Forelimb muscle (tissue), 1 donor: Measurements from ENCODE around the gene IL1RL1. TPM values are rescaled to one million over a fixed set of nuclear protein-coding genes. Genes with fewer than 3 reads are reported as not detected.
"Not testable (repeated sequence)": the region's sequence is repeated elsewhere in the genome, so short reads cannot be mapped to it uniquely, and the experiment has no call there.

Source experiments
- DNase-seq: peaks from one replicate; pipeline ENCODE4 v3.0.0-alpha.2; 2013; ENCODE audit warnings: low read depth
- polyA plus RNA-seq: library from polyadenylated mRNA; unstranded; fragments of 120-200 nt; gene quantifications from one replicate; pipeline ENCODE4 v1.2.1, GENCODE V29; 2013; ENCODE audit not compliant: insufficient read length

Gene IL1RL1
- polyA plus RNA-seq, 1 donor, result 0.35 TPM

DNA sequence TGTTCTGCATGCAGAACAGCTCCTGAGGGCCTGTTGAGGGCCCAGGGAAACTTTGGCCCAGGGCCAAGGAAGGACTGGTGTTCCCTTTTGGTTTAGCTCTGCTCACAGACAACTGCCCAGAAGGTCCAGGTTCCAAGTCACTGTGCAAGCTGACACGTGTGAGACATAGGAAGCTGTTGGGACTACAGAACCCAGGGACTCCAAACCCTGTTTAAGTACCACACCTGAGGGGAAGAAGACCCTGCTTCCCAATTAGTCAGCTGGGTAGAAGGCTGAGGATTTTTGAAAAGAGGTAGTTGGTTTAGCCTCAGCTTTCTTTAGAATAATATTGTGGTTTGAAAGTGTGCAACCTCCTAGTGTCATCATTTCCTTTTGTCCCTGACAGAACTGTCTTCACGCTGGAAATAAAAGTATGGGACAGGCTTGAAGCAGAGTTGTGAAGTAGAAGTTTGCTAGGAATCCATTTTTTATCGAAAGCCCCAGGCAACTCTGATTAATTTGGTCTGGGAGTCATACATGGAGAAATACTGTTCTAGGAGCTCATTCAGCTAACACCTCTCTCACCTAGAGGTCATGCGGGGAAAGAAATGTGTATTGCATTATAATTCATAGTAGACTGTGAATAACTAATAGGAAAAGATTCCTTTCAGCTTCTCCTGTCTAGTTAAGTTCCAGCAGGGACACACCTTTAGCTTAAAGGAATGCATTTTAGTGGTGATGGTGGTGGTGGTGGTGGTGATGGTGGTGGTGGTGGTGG is 19.9 kb upstream of the IL1RL1 start:
- no peak for DNase-seq

DNA sequence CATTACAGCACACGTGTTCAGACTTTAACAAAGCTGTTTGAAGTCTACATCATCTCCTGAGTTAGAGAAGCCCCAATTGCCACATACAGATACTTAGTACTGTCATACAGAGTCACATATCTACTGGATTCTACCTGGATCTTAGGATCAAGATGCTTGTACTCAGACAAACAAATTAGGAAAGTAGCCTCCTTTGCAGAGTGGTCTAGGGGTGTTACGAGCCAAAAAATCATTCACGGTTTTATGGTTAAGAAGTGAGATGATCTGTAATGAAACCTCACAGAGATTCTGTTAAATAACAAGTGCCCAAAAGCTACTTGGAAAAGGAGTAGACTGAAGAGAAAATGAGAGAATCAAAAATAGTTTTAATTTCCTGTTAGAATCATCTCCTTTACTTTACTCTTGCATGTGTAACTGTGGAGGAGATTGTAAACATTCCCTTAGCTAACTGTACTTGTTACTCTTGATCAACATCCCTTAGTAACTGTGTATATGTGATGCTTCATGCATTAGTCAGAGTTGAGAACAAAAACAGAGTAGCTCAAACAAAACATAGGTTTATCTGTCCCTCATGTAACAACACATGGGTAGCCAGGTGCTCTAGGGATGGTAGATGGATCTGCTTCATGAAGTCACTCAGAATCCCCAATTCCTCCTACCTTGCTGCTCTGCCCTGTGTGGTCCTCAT is 16.4 kb upstream of the IL1RL1 start:
- DNase-seq, result no peak

DNA sequence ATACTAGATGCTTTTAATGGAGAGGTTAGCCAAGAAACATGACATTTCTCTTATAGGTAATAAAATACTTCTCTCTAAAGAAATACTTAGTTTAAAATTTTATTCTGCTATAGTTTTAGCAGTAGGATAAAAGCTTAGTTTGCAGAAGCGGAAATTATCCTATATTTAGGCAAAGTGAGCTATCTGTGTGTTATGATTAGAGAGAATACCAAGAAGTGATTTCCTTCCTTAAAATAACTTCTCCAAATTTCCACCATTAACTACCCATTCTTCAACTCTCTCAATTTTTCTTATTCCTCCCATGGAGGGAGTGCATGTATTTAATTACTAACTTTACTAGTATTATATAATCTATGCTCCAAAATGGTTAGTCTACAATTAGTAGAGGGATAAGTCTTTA is 15.8 kb upstream of the IL1RL1 start:
- DNase-seq, result no peak

DNA sequence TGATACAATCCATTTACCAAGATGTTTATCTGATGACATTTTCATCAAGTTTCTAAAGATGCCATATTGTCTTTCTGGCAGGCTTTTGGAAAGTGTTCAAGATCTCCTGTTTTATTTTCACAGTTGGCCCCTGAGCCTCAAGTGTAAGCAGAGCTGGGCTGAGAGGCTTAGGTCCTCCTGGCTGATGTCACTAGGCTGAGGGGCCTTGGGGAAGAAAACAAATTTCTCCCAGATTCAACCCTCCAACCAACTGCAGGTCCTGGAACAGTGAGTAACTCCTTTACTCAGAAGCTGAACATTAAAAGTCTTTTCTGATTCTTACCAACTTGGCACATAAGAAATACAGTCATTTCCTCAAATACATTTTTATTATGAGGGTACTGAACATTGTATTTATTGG is 14.9 kb upstream of the IL1RL1 start:
- no peak for DNase-seq

DNA sequence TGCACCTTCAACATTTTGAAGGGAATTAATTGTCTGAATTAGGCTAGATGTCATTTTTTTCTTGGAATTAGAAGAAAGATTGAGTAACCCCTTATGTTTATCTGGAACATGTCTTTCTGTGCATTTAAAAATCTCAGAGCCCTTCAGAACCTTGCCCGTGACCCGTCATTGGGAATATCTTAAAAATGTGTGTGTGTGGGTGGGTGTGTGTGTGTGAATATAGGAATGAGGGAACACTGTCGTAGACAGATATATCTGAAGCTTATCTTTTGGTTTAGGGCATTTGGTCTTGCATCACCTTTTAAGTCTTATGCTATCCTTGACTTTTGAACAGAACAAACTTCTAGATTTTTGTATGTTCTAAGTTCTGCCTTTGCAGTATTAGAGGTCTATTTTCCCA is 13.5 kb upstream of the IL1RL1 start:
- DNase-seq, result no peak

DNA sequence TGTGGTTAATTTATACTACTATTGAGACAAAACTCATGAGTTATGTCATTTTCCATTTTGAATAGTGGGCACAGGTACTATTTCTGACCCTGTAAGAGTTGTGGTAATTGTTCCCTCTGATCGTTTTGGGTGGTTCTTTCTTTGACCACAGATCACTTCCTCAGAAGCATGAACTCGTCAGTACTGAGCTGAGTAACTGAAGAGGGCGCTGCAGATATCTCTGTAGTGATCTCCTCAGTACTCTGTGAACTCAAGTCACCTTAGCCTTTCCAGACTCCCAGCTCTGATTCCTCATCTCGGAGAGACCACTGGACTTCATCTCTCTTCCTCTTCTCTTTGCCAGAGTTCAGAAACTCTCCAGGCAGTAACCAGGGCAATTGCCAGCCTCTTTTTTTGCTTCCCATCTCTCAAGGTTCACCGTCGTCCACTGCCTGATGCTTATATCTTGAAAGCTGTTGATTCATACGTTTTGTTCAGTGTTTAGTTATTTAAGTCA is 9.4 kb upstream of the IL1RL1 start:
- no peak for DNase-seq

DNA sequence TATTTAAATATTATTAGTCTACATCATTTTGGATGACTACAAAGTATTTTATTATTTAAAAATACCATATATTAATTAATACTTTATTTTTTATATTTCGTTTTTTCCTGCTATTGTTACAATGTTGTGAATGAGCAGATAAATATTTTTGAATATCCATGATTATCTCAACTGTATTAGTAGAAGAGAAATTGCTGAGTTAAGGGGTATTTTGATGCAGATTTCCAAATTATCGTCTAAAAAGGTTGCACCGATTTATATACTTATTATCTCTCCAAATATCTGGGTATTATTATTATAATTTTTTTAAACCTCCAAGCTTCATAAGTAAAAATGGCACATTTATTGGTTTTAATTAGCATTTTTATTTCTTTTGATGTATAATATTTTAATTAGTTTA is 8.9 kb upstream of the IL1RL1 start:
- no peak for DNase-seq

DNA sequence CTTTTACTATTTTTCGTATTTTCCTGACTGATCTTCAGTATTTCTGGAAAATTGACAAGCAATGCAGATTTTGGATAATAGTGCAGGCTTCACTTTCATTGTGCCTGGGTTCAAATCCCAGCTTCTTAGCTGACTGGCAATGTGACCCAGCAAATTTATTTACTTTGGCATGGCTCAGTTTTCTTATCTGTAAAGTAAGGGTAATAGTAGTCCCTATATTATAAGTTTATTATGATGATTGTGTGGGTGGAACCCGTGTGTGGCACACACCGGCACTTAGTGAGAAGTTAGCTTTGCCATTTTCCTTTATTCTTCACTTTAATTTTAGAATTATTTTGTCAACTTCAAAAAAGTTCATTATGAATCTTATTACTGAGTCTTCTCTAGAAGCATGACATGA is 7.8 kb upstream of the IL1RL1 start:
- DNase-seq, result no peak

DNA sequence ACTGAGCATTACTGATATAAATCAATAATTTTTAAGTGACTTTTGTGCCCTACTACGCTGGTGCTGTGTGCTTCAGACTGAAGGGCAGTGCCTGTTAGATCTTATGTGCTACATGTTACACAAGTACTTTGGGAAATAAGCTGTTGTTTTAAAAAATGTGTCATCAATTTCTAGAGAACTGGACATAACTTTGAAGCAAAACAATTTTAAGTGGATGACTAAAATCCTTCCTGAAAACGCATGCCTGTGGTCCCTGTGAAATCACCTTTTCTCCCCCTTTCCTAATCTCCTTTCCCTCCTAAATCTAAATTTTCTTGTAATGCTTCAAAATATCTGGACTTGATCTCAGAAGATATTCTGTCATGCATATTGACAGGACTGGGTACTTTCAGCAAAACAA is 7.1 kb upstream of the IL1RL1 start:
- DNase-seq, result no peak

DNA sequence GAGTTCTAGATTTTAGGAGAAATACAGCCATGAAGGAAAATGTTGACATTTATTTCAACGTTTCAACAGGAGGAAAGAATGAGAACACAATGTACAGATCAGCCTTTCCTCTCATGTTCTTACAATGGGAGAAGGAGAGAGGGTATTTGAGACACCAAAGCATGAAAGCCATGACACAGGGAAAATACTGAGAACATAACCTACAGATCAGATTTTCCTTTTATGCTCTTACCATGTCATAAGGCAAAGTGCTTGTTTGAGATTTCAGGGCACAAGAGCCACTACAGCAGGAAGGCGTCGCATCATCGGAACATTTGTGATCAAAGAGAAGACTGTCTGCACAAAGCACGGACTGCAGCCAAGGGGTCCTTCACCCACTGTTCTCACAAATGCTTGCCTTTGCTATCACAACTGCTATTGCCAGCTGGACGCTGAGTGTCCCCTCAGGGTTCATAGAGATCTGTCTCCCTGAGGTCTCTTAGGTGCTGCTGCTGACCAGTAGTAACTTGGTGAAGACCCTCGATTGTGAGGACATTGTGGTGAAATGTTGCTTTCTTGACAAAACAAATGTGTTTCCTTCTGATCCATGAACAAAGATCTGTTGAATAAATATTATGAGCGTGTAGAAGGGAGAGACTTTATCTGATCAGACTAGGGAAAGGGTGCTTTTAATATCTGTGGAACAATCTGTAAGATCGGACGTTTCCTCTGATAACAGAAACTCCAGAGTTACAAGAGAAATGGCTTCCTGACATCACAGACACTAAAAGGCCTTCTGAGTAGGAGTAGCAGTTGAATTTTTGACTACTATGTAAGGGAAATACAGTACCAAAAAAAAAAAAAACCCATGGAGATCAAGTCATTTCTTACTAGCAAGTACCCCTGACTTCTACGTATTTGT is 6.4 kb upstream of the IL1RL1 start:
- no peak for DNase-seq

DNA sequence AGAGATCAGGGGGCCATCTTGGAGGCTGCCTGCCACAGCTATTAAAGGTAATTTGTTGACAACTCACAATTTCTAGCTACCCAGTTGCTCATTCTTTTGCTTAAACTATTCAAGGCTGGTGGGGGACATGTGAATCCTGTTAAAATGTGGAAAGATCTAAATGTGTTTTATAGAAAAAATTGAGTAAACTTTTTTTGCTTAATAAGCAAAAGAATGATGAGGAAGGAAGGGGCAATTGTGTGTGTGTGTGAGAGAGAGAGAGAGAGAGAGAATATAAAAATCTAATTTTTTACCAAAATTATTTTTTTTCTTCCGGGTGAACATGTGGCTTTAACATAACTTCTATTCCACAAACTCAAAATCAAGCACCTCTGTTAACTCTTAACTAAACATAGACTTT is 5.2 kb upstream of the IL1RL1 start:
- DNase-seq, result no peak

DNA sequence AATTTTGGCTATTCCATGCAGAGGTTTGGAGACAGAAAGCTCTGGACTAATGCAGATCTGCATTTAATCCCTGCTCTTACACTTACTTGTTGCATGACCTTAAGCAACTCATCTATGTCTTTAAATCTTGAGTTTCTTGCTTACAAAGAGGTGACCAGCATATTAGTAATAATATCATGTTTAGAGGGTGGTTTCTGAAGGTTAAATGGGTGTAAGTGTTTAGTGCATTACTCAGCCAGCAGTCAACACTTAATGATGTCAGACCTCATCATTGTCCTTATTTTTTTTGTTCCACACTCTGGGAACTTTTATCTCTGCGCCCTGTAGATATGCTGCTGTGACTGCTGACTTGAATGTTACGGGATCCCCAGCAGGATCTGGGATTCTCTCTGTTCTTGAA is 1.7 kb downstream of the IL1RL1 start:
- no peak for DNase-seq

DNA sequence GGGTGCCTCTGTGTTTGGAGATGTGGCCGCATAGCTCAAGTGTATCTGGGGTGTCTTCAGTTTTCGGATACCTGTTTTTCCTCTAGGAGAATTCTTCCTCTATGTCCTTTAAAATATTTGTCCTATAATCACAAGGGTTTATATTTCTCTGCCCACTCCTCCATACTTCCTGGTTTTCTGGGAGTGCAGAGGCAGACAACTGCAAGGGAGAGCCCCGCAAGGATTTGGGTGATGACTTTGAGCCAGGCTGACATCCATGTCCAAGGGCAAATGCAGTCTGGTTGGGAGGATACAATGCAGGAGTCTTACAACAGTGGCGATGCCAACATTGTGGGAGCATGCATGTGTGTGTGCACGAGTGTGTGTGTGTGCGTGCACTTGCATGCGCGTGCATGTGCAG is 2.1 kb downstream of the IL1RL1 start:
- no peak for DNase-seq

DNA sequence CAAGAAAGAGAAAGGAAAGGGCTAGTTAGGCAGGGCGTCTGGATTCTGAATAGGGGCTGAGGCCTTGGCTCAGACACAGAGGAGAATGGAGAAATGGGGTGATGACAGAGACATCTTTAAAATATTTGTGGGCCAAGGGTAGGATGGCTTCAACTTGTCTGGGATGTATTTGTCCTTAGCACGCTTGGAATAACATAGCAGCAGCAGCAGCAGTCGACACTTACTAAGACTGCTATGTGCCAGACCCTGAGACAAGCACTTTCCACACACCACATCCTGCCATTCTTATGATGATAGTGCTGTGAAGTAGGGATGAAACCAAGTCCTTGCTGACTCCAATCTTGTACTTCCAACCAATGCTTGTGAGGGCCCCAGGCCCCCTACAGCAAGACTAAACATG is 2.6 kb downstream of the IL1RL1 start:
- DNase-seq, result no peak

DNA sequence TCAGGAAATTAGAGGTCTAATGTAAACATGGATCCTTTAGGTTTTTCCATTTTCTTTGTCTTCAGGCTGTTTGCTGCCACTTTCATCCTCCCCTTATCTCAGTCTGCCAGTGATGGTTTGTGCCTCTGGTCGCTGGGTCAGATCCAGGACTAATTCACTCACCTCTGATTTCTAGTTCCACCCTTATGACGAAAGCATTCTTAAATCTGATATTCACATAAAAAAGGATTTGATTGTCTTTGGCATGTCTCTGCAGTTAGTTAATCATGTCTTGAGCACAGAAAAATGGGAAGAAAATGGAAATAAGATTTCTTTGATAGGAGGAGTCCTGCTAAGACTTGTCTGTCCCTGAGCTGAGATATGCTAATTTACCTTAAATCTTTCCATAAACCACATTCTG is 4.6 kb downstream of the IL1RL1 start:
- DNase-seq, result no peak

DNA sequence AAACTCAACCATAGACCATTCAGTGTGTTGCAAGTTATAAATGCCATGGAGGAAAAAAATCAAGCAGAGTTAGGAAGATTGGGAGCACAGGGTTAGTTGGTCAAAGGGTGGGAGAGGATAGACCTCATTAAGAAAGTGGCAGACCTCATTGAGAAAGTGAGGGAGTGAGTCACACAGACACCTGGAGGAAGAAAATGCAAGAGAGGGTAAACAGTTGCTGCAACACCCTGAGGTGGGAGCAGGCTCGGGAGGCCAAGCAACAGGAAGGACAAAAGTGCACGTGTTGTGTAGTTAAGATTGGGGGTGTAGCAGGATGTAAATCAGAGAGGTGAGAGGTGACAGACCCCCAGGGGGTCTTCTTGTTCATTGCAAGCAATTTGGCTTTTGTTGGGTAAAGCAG is 6.4 kb downstream of the IL1RL1 start:
- no peak for DNase-seq

DNA sequence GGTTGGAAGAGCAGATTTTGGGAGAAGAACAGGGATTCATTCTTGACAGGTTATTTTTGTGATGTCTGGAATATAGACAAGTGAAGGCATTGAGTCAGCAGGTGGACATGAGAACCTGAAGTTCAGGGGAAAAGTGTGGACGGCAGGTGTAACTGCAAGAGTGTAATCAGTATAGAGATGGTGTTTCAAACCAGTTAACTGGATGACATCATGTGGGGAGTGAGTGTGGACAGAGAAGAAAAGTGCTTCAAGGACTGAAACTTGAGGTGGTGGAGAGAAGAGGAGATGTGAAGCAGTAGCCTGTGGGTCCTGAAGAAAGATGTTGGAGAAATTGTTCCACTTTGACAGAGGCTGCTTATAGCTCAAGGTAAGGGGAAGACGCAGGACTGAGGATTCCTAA is 7.1 kb downstream of the IL1RL1 start:
- DNase-seq, result no peak

DNA sequence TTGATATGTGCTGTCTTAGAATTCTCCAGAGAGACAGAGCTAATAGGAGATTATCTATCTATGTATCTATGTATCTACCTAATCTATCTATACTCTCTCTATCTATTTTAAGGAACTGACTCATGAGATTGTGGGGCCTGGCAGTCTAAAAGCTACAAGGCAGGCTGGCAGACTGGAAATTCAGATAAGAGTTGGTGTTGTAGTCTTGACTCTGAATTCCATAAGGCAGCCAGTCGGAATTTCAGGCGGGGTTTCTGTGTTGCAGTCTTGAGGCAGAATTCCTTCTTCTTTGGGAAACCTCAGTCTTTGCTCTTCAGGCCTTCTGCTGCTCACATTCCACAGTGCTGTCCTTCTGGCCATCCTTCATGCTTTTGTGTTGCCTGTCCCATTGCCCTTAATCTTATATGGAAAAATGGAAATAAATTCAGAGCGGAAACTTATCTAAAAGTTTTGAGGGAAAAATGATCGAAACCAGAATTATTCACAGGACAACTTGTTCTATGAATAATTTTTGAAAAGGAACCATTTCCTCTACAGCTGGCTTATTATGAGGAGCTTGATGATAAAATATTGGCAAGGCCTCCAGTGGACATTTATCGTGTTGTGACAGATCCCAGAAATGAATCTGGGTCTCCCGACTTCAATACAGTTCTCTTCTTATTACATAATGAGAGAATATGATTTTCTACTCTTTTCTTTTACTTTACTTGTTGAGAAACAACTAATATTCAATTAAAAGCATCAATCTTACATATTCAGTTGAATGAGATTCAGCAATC is 10.8 kb downstream of the IL1RL1 start:
- DNase-seq, result no peak

DNA sequence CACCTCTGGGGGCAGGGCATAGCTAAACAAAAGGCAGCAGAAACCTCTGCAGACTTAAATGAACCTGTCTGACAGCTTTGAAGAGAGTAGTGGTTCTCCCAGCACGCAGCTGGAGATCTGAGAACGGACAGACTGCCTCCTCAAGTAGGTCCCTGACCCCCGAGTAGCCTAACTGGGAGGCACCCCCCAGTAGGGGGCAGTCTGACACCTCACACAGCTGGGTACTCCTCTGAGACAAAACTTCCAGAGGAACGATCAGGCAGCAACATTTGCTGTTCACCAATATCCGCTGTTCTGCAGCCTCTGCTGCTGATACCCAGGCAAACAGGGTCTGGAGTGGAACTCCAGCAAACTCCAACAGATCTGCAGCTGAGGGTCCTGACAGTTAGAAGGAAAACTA is 13.6 kb downstream of the IL1RL1 start:
- DNase-seq, result not testable (repeated sequence)

DNA sequence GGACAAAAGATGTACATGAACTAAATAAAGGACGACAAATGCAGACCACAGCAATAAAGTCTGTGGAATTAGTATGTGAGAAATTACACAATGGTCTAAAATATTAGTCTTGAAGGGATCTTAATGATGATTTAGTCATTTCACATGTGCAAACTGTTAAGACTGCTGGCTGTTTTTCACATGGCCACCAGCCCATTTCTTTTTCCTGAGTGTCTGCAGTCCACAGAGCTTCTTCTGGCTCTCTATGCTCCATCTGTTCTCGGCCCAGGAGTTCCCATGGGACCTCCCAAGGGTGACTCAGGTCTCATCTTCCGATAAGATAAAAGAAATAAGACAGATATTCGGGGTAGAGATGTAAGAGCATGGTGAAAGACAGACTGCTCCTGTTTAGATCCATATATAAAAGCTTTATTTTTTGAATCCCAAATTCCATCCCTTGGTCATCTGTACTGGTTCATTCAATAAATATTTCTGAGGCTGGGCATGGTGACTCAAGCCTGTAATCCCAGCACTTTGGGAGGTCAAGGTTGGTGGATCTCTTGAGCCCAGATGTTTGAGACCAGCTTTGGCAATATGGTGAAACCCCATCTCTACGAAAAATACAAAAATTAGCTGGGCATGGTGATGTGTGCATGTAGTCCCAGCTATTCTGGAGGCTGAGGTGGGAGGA is 20.1 kb downstream of the IL1RL1 start:
- no peak for DNase-seq

DNA sequence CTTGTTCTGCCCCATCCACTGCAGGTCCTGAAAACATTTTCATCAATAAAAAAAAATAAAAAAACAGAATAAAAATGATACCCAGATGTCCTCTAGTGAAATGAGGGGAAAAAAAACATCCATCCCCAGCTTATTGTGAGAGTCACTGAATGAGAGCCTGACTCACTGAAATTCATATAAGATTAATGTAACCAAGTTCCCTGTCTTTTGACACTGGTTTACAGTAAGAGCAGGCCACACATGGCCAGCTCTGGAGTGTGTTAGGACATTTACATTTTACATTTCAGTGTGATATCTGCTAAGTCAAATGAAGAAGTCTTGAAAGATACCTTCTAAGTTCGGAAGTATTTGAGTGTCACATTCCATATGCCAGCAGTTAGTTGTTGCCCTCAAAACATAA is 23.1 kb downstream of the IL1RL1 start:
- no peak for DNase-seq
